ENCODE measurements around the gene DOCK10.

GRCh38 chr2:225064928-225065327 is 22.7 kb upstream of the DOCK10 start:
- TF ChIP-seq POLR2A (IDR thresholded peaks at IDR 0.05; ENCODE audit: low read length) (no peak), GATA1 (IDR thresholded peaks at IDR 0.05; ENCODE audit: low read depth, low read length) (no peak)

Data from erythroblast (primary cell).